Stimulated activated CD8-positive, alpha-beta memory T cell treated with anti-CD3 and anti-CD28 coated beads, Interleukin-4, amount 100 ng/mL, for 4 hours (primary cell): Measurements from ENCODE around the gene GOLGA6L24.
"Not testable (repeated sequence)": the region's sequence is repeated elsewhere in the genome, so short reads cannot be mapped to it uniquely, and the experiment has no call there.

ENCODE experiments used
- DNase-seq, 2 donors: peaks; one replicate each; pipeline ENCODE4 v3.0.0-alpha.2; 2020; ENCODE audit warnings: low read depth in 2 of 2, low spot score in 1 of 2

GOLGA6L24 gene

GRCh38 chr15:28357984-28358383, at the start of gene GOLGA6L24:
GOLGA6L24 (minus strand) TSS chr15:28358084; CDS start chr15:28358023, 61 bp downstream.
- not testable (repeated sequence) for DNase-seq

- not testable (repeated sequence) for DNase-seq
Measured at GRCh38 chr15:28402774-28403435, 45.0 kb upstream of the GOLGA6L24 start.

GRCh38 chr15:28396022-28396421, 38.1 kb upstream of the GOLGA6L24 start:
- DNase-seq = not testable (repeated sequence)

GRCh38 chr15:28380053-28380452, 22.2 kb upstream of the GOLGA6L24 start:
- not testable (repeated sequence) for DNase-seq

GRCh38 chr15:28378364-28378763, 20.5 kb upstream of the GOLGA6L24 start, which contains the start of gene GOLGA8F:
GOLGA8F (plus strand) TSS chr15:28378664; CDS start chr15:28378762, 98 bp downstream.
- DNase-seq = not testable (repeated sequence)

GRCh38 chr15:28365502-28365901, 7.6 kb upstream of the GOLGA6L24 start:
- not testable (repeated sequence) for DNase-seq

- DNase-seq = not testable (repeated sequence)
Measured at GRCh38 chr15:28322129-28322588, 35.7 kb downstream of the GOLGA6L24 start, which contains the start of gene HERC2. HERC2 (minus strand) TSS chr15:28322179; CDS start chr15:28321433, 746 bp downstream.

- DNase-seq = not testable (repeated sequence)
Measured at GRCh38 chr15:28321358-28322078, 36.4 kb downstream of the GOLGA6L24 start.

GRCh38 chr15:28319725-28320124, 38.2 kb downstream of the GOLGA6L24 start:
- DNase-seq = not testable (repeated sequence)

- DNase-seq = not testable (repeated sequence)
Measured at GRCh38 chr15:28318828-28319227, 39.1 kb downstream of the GOLGA6L24 start.

- not testable (repeated sequence) for DNase-seq
Measured at GRCh38 chr15:28318122-28318521, 39.8 kb downstream of the GOLGA6L24 start.

- not testable (repeated sequence) for DNase-seq
Measured at GRCh38 chr15:28316958-28317357, 40.9 kb downstream of the GOLGA6L24 start.

GRCh38 chr15:28310454-28310853, 47.4 kb downstream of the GOLGA6L24 start:
- not testable (repeated sequence) for DNase-seq

GRCh38 chr15:28308718-28309117, 49.2 kb downstream of the GOLGA6L24 start:
- not testable (repeated sequence) for DNase-seq
